ENCODE results near the gene FAM20A.

GRCh38 chr17:68526548-68526947 lies 74.6 kb downstream of the FAM20A start:
- TF ChIP-seq CTCF (IDR thresholded peaks at IDR 0.05; ENCODE audit: low read depth, low read length) (no peak), EZH2phosphoT487 (IDR thresholded peaks at IDR 0.05; ENCODE audit: low read depth) (no peak)

Measured in OCI-LY3 (cell line).